H9 (cell line): ENCODE measurements around the gene TMEM145. TPM values are rescaled to one million over a fixed set of nuclear protein-coding genes. Genes with fewer than 3 reads are reported as not detected.

Experiments used
- DNase-seq: peaks from one replicate; pipeline ENCODE4 v3.0.0-alpha.2; 2017
- H2AFZ ChIP-seq: one replicate; pipeline ENCODE4 v1.6.1; 2013; ENCODE audit warnings: mild to moderate bottlenecking, low read length, control low read depth, moderate library complexity
- H2AK5ac ChIP-seq: 2 replicates; pipeline ENCODE4 v1.6.1; 2013; ENCODE audit warnings: low read length, control low read depth, mixed read lengths; ENCODE audit not compliant: insufficient read length
- H2BK120ac ChIP-seq: one replicate; pipeline ENCODE4 v1.6.1; 2013; ENCODE audit warnings: low read depth, mild to moderate bottlenecking, low read length, control low read depth, inconsistent platforms; ENCODE audit not compliant: poor library complexity, severe bottlenecking
- H2BK12ac ChIP-seq: 2 replicates; pipeline ENCODE4 v1.6.1; 2013; ENCODE audit warnings: low read length, control low read depth, mixed read lengths, low read depth; ENCODE audit not compliant: insufficient read length
- H2BK15ac ChIP-seq: 2 replicates; pipeline ENCODE4 v1.6.1; 2013; ENCODE audit warnings: low read depth, low read length, control low read depth
- H2BK20ac ChIP-seq: one replicate; pipeline ENCODE4 v1.6.1; 2013; ENCODE audit warnings: low read depth, mild to moderate bottlenecking, low read length, control low read depth, inconsistent platforms; ENCODE audit not compliant: poor library complexity, severe bottlenecking
- H2BK5ac ChIP-seq: 2 replicates; pipeline ENCODE4 v1.6.1; 2013; ENCODE audit warnings: low read length, control low read depth, mixed read lengths; ENCODE audit not compliant: insufficient read length
- H3K14ac ChIP-seq: 2 replicates; pipeline ENCODE4 v1.6.1; 2013; ENCODE audit warnings: low read length, control low read depth; ENCODE audit not compliant: insufficient read depth
- H3K18ac ChIP-seq: 2 replicates; pipeline ENCODE4 v1.6.1; 2013; ENCODE audit warnings: low read depth, mild to moderate bottlenecking, mixed read lengths, low read length, control low read depth; ENCODE audit not compliant: insufficient read length
- H3K23ac ChIP-seq: 2 replicates; pipeline ENCODE4 v1.6.1; 2013; ENCODE audit warnings: low read length, control low read depth, mixed read lengths, low read depth; ENCODE audit not compliant: insufficient read length
- H3K23me2 ChIP-seq: 2 replicates; pipeline ENCODE4 v1.6.1; 2013; ENCODE audit warnings: low read depth, mild to moderate bottlenecking, mixed read lengths, low read length, control low read depth; ENCODE audit not compliant: insufficient read length, poor library complexity, severe bottlenecking
- H3K27ac ChIP-seq: 2 replicates; pipeline ENCODE4 v1.5.1; 2013; ENCODE audit warnings: low read length, control low read depth, mixed read lengths, low read depth; ENCODE audit not compliant: insufficient read length
- H3K27me3 ChIP-seq: 2 replicates; pipeline ENCODE4 v1.6.1; 2013; ENCODE audit warnings: low read length, control low read depth, inconsistent platforms; ENCODE audit not compliant: insufficient read depth
- H3K4ac ChIP-seq: 2 replicates; pipeline ENCODE4 v1.6.1; 2013; ENCODE audit warnings: low read depth, mild to moderate bottlenecking, control low read depth, inconsistent platforms, low read length, moderate library complexity
- H3K4me1 ChIP-seq: 2 replicates; pipeline ENCODE4 v1.6.1; 2013; ENCODE audit warnings: low read length, control low read depth, inconsistent platforms; ENCODE audit not compliant: insufficient read depth
- H3K4me2 ChIP-seq: 2 replicates; pipeline ENCODE4 v1.6.1; 2013; ENCODE audit warnings: low read length, control low read depth, mixed read lengths; ENCODE audit not compliant: insufficient read length, insufficient read depth
- H3K56ac ChIP-seq: 2 replicates; pipeline ENCODE4 v1.6.1; 2013; ENCODE audit warnings: low read depth, mild to moderate bottlenecking, mixed read lengths, low read length, control low read depth; ENCODE audit not compliant: insufficient read length
- H3K79me1 ChIP-seq: 2 replicates; pipeline ENCODE4 v1.6.1; 2013; ENCODE audit warnings: low read depth, mild to moderate bottlenecking, moderate library complexity, low read length, control low read depth, inconsistent platforms; ENCODE audit not compliant: insufficient read depth, poor library complexity, severe bottlenecking
- H3K79me2 ChIP-seq: 2 replicates; pipeline ENCODE4 v1.6.1; 2013; ENCODE audit warnings: low read length, control low read depth, inconsistent platforms; ENCODE audit not compliant: insufficient read depth
- H3K9ac ChIP-seq: 2 replicates; pipeline ENCODE4 v1.6.1; 2013; ENCODE audit warnings: low read length, control low read depth, mixed read lengths; ENCODE audit not compliant: insufficient read length; ENCODE audit errors: extremely low read depth
- H3K9me3 ChIP-seq: one replicate; pipeline ENCODE4 v1.6.1; 2013; ENCODE audit warnings: low read depth, low read length, inconsistent platforms; ENCODE audit not compliant: control insufficient read depth
- H3T11ph ChIP-seq: one replicate; pipeline ENCODE4 v1.6.1; 2013; ENCODE audit warnings: mild to moderate bottlenecking, low read length, control low read depth, inconsistent platforms
- H4K20me1 ChIP-seq: one replicate; pipeline ENCODE4 v1.6.1; 2013; ENCODE audit not compliant: control insufficient read depth, insufficient read length, insufficient read depth
- H4K5ac ChIP-seq: 2 replicates; pipeline ENCODE4 v1.6.1; 2013; ENCODE audit warnings: low read depth, mild to moderate bottlenecking, mixed read lengths, low read length, control low read depth; ENCODE audit not compliant: insufficient read length
- H4K8ac ChIP-seq: replicated peaks from 2 replicates; pipeline ENCODE4 v1.6.1; 2013; ENCODE audit warnings: low read length, control low read depth, mixed read lengths, low read depth; ENCODE audit not compliant: insufficient read length
- H4K91ac ChIP-seq: 2 replicates; pipeline ENCODE4 v1.6.1; 2013; ENCODE audit warnings: low read depth, mild to moderate bottlenecking, moderate library complexity, mixed read lengths, low read length, control low read depth; ENCODE audit not compliant: insufficient read length
- H3K27ac Mint-ChIP-seq, 3 experiments: 2 replicates in 2 of 3; 3 replicates in 1 of 3; pipeline ENCODE4 v1.8.0; 2020 to 2021; ENCODE audit warnings: mixed read lengths in 3 of 3, mild to moderate bottlenecking in 1 of 3, moderate library complexity in 1 of 3
- H3K27me3 Mint-ChIP-seq: 2 replicates; pipeline ENCODE4 v1.8.0; 2021; ENCODE audit warnings: low read depth, mild to moderate bottlenecking, moderate library complexity, mixed read lengths
- H3K36me3 Mint-ChIP-seq, 3 experiments: 2 replicates in 2 of 3; 3 replicates in 1 of 3; pipeline ENCODE4 v1.8.0; 2020 to 2021; ENCODE audit warnings: low read depth in 3 of 3, mixed read lengths in 3 of 3; ENCODE audit not compliant: insufficient read depth in 1 of 3
- H3K4me1 Mint-ChIP-seq, 2 experiments: 2 replicates each; pipeline ENCODE4 v1.8.0; 2020; ENCODE audit warnings: mixed read lengths in 2 of 2
- H3K4me3 Mint-ChIP-seq, 2 experiments: 2 replicates in 1 of 2; 3 replicates in 1 of 2; pipeline ENCODE4 v1.8.0; 2020 to 2021; ENCODE audit warnings: mild to moderate bottlenecking in 2 of 2, mixed read lengths in 2 of 2, moderate library complexity in 1 of 2
- H3K9me3 Mint-ChIP-seq, 2 experiments: 2 replicates in 1 of 2; 3 replicates in 1 of 2; pipeline ENCODE4 v1.8.0; 2020; ENCODE audit warnings: mild to moderate bottlenecking in 2 of 2, mixed read lengths in 2 of 2, moderate library complexity in 1 of 2
- WGBS: extraction: QIAGEN DNeasy Blood & Tissue Kit; methylation state at CpG from one replicate; pipeline ENCODE4 v1.1.7; 2013; ENCODE audit warnings: missing lambda C conversion rate, low lambda C conversion rate, mixed read lengths; ENCODE audit not compliant: insufficient read length; ENCODE audit errors: extremely low coverage; 5-methylcytosine and 5-hydroxymethylcytosine counted together
- total RNA-seq: library from RNA; stranded (reverse); gene quantifications from 2 replicates; pipeline ENCODE4 v1.2.1, GENCODE V29; 2021
- TF ChIP-seq, protein P1 (sequence below): fragments of 200-600 bp; sonication (generic); conservative IDR thresholded peaks from 3 replicates; pipeline ENCODE4 v1.8.0; 2021; ENCODE audit warnings: antibody characterized with exemption, mild to moderate bottlenecking

The TMEM145 gene
- total RNA-seq, 1 experiment from 2014 or later = 4.5 TPM

- Histone ChIP-seq H3K4me2 (no peak overlapping the region), H2BK20ac (no peak overlapping the region), H3K79me1 (peaks cover 1% of the 10 kb centered on the region), H3K79me2 (no peaks in the 10 kb centered on the region), H2BK5ac (no peak overlapping the region), H4K8ac (no peak overlapping the region), H3K18ac (no peak overlapping the region), H3K56ac (no peak overlapping the region), H3K27ac (no peak overlapping the region), H2BK120ac (no peak overlapping the region), H3K14ac (no peak overlapping the region), H3K4me1 (no peaks in the 10 kb centered on the region), H3K9ac (no peak overlapping the region), H2BK12ac (no peak overlapping the region), H3K27me3 (no peaks in the 10 kb centered on the region), H2BK15ac (no peak overlapping the region), H3K9me3 (no peaks in the 10 kb centered on the region), H4K20me1 (no peaks in the 10 kb centered on the region), H3T11ph (no peak overlapping the region), H2AFZ (no peak overlapping the region), H4K5ac (no peak overlapping the region), H3K4ac (no peak overlapping the region), H4K91ac (no peak overlapping the region), H3K23me2 (no peaks in the 10 kb centered on the region), H2AK5ac (no peak overlapping the region), H3K23ac (no peak overlapping the region)
- no CpG with 5 or more reads among the region's 7 CpGs for WGBS
- Mint-ChIP-seq H3K27ac (no peak overlapping the region), H3K27me3 (no peaks in the 10 kb centered on the region), H3K4me1 (peaks cover 3% of the 10 kb centered on the region in 2 experiments), H3K9me3 (no peaks in the 10 kb centered on the region), H3K4me3 (no peak overlapping the region), H3K36me3 (peaks cover 1 to 12% (median 3%) of the 10 kb centered on the region in 3 experiments; a peak in 4 of 7 replicates)
- TF ChIP-seq, protein P1, sequence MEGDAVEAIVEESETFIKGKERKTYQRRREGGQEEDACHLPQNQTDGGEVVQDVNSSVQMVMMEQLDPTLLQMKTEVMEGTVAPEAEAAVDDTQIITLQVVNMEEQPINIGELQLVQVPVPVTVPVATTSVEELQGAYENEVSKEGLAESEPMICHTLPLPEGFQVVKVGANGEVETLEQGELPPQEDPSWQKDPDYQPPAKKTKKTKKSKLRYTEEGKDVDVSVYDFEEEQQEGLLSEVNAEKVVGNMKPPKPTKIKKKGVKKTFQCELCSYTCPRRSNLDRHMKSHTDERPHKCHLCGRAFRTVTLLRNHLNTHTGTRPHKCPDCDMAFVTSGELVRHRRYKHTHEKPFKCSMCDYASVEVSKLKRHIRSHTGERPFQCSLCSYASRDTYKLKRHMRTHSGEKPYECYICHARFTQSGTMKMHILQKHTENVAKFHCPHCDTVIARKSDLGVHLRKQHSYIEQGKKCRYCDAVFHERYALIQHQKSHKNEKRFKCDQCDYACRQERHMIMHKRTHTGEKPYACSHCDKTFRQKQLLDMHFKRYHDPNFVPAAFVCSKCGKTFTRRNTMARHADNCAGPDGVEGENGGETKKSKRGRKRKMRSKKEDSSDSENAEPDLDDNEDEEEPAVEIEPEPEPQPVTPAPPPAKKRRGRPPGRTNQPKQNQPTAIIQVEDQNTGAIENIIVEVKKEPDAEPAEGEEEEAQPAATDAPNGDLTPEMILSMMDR = no peak
- no peak for DNase-seq
These were observed 22.3 kb downstream of the TMEM145 start for GRCh38 chr19:42335374-42335936.
